Left kidney (tissue), 8 donors: ENCODE data around the gene TRIM2. TPM values are rescaled to one million over a fixed set of nuclear protein-coding genes. Genes with fewer than 3 reads are reported as not detected.
"Not testable (repeated sequence)": the region's sequence is repeated elsewhere in the genome, so short reads cannot be mapped to it uniquely, and the experiment has no call there.

Source experiments
- DNase-seq: peaks from one replicate; pipeline ENCODE4 v3.0.0-alpha.2; 2013
- long read RNA-seq, 8 donors: transcript quantifications; one replicate each; lab custom pipeline, GENCODE V29; 2026
- polyA plus RNA-seq: library from polyadenylated mRNA; unstranded; fragments of 120-200 nt; gene quantifications from one replicate; pipeline ENCODE4 v1.2.1, GENCODE V29; 2013; ENCODE audit not compliant: insufficient read length

The TRIM2 gene
- polyA plus RNA-seq = 78.6 TPM
- long read RNA-seq, donor 1, partial matches to known transcripts = 45 of 46 reads
- long read RNA-seq, donor 1, other reads (novel, unspliced or antisense) = 0 of 46 reads
- long read RNA-seq, donor 2, full-length matches to known transcripts = 4 of 21 reads
- long read RNA-seq, donor 2, partial matches to known transcripts = 17 of 21 reads
- long read RNA-seq, donor 2, other reads (novel, unspliced or antisense) = 0 of 21 reads
- long read RNA-seq, donor 3, full-length matches to known transcripts = 5 of 5 reads
- long read RNA-seq, donor 3, partial matches to known transcripts = 0 of 5 reads
- long read RNA-seq, donor 3, other reads (novel, unspliced or antisense) = 0 of 5 reads
- long read RNA-seq, donor 4, partial matches to known transcripts = 0 of 1 reads
- long read RNA-seq, donor 4, other reads (novel, unspliced or antisense) = 0 of 1 reads
- long read RNA-seq, donor 5, full-length matches to known transcripts = 4 of 97 reads
- long read RNA-seq, donor 5, partial matches to known transcripts = 93 of 97 reads
- long read RNA-seq, donor 5, other reads (novel, unspliced or antisense) = 0 of 97 reads
- long read RNA-seq, donor 6, full-length matches to known transcripts = 2 of 62 reads
- long read RNA-seq, donor 6, partial matches to known transcripts = 60 of 62 reads
- long read RNA-seq, donor 6, other reads (novel, unspliced or antisense) = 0 of 62 reads
- long read RNA-seq, donor 7, full-length matches to known transcripts = 4 of 9 reads
- long read RNA-seq, donor 7, partial matches to known transcripts = 5 of 9 reads
- long read RNA-seq, donor 7, other reads (novel, unspliced or antisense) = 0 of 9 reads
- long read RNA-seq, donor 8, full-length matches to known transcripts = 2 of 7 reads
- long read RNA-seq, donor 8, partial matches to known transcripts = 5 of 7 reads
- long read RNA-seq, donor 8, other reads (novel, unspliced or antisense) = 0 of 7 reads

- peak; percentile 89 for DNase-seq
Observed at GRCh38 chr4:153204247-153204671, at the start of gene TRIM2. Gene TRIM2, plus strand, starts transcription at chr4:153204443. Its CDS starts 88 bp downstream, at chr4:153204531.

GRCh38 chr4:153155686-153156085, 48.6 kb upstream of the TRIM2 start:
- DNase-seq = no peak

- DNase-seq = no peak
Observed at GRCh38 chr4:153156263-153156662, 48.0 kb upstream of the TRIM2 start.

DNA sequence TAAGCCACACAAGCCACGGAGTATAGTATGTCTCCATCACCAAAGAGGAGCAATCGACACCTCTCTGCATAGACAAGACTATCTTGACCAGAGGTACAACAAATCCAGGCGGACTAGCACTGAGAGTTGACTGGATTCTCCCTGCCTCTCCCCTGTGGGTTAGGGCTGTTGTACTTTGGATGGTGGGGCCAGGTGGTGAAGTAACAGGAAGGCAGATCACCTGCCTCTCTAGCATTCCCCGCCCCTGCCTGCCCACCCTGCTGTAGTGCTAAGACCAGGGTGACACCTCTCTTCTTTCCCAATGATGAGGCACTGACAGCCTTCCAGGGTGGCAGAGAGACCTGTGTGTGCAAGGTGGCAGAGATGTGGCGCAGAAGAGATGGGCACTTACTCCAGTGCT, 47.5 kb upstream of the TRIM2 start:
- no peak for DNase-seq

DNA sequence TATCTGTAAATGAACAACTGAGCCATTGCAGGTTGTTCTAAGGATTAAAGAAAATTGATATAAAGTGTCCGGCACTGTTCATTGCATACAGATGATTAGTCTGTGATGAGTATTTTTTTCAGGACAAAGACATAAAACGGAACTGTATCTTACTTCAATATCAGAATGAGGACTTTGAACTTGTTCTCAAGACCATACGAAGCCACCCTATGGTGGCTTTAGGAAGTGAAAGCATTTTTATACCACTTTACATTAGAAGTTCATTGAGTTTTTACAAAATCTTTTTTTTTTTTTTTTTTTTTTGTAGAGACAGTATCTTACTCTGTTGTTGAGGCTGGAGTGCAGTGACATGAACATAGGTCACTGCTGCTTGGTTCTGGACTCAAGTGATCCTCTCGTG, 45.2 kb upstream of the TRIM2 start:
- no peak for DNase-seq

DNA sequence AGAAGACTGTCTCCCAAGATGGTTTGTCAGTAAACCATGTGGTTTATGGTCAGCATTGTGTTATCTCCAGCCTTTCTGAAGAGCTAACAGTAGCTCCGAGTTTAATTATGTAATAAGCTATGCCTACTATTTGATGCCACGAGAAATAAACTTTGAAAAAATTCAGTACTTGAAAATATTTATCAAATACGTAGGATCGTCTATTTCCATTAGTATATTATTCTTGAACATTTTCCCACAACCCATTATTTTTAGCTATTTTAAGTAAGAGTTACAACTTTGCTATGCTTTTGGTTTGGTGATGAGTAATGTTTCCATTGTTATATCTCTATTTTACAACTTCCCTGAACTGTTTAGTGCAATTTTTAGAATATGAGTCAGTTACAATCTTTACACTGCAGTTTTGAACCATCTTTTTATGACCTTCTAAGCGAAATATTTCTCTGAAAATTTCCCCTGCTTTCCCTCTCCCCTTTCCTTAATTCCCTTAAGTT, 44.5 kb upstream of the TRIM2 start:
- DNase-seq = no peak

DNA sequence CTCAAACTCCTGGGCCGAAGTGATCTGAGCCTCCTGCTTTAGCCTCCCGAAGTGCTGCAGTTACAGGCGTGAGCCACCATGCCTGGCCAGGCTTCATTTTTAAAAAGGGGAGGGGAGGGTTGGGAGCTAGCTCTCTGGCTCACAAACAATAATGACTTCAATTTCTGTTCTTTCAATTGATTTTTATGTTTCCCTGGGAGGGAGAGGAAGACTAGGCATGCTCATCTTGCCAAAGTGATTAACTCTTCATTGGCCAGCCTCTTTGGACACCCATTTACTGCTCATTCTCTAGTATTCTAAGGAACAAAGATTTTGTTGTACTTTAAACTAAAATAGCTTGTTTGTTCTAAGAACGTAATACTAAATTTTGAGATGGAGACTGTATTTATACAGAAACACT, 43.4 kb upstream of the TRIM2 start:
- DNase-seq = no peak

DNA sequence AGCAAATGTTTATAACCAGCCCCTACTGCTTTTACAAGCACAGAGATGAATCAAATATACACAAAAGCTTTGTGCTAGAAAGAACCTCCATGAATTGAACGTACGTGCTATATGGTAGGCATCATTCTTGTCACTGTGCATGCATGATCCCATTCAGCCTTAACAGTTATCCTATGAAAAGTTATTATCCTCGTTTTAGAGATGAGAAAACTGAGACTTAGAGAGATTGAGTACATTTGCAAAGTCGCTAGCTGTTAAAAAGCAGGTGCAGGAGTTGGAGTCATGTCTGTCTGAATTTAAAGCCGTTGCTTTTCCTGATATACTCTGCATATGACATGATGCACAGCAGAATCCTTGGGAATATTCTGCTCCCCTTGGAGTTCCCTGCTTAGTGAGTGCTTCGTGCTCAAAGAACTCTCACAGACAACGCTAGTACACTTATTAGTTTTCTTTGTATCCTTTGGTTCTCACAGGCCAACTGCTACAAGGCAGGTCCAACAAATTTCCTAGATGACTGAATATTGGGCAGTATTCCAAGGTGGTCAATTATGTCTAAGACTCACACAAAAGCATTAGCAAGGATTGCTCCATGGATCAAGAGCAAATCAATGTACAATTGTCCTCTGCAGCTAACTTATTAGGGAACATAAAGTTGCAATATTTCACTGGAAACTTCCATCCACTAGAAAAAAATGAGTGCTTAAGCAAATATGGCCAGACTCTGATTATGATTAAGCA, 42.8 kb upstream of the TRIM2 start:
- no peak for DNase-seq

DNA sequence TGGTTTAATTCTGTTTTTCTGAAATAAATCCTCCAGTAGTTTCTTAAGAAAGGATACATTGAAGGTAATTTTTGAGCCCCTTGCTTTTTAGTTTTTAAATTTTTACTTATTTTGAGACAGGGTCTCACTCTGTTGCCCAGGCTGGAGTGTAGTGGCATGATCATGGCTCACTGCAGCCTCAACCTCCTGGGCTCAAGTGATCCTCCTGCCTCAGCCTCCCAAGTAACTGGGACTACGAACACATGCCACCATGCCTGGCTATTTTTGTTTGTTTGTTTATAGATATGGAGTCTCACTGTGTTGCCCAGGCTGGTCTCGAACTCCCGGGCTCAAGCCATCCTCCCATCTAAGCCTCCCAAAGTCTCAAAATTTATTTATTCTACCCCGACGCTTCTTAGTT, 39.0 kb upstream of the TRIM2 start:
- DNase-seq = not testable (repeated sequence)

DNA sequence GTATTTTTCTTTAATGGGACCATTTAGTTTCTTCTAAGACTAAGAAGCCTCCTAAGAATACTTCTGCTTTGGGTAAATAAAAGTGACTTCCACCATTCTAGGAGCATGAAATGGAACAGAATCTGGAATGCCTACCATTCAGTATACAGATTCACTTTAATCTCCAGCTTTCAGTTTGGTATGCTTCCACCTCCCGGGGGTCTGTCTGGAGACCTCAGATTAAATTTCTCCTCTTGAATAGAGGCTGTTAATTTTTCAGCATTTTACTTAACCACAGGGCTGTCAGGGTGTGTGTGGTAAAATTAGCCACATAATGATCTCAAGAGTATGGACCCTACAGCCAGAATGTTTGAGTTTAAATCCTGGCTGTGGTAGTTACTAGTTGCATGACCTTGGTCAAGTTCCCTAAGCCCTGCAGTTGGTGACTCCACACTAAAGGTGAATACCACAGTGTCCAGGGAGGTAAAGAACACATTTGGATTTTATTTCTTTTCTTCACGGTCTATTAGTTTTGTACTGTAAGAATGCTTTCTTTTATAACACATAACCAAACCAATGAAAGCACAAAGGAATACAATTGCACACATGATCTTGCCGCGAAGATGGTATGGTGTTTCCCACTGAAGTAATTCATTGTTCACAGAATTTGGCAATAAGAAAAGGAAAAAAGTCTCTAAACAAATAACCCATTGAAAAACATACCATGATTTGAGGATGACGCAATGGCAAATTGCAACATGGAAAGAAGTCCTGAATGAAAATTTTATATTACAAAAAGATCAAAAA, 37.3 kb upstream of the TRIM2 start:
- no peak for DNase-seq

DNA sequence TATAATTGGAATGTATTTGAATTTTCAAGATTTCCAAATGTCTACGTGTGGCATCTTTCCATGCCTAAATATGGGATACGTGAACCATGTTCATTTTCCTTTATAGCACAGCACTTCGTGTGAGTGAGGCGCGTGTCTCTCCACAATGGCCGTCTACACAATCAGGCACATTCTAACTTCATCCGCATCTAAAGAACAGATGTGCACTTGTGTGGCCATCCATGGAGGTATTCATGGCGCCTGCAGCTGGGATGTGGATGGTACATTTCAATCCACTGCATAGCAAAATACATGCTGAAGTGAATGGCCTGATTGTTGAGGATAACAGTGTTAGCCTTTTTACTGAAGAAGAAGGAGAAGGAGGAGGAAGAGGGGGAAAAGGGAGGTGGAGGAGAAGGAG, 34.5 kb upstream of the TRIM2 start:
- DNase-seq = no peak

DNA sequence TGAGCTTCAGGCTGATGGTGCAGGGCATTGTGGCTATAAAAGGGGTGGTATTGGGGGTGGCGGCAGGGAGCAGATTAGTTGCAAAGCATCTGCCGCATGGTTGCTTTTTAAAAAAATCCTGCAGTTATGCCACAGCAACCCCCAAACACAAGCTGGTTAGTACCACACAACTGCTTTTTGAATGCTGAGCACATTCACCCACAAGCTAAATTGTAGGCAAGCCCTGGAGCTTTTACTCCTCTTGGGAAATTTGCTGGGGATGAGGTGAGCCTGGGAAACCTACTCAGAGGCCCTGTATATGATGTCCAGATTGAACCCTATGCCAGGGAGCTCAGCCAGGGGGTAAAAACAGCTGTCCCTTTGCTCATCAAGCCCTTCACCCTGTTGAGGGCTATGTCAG, 33.8 kb upstream of the TRIM2 start:
- no peak for DNase-seq

DNA sequence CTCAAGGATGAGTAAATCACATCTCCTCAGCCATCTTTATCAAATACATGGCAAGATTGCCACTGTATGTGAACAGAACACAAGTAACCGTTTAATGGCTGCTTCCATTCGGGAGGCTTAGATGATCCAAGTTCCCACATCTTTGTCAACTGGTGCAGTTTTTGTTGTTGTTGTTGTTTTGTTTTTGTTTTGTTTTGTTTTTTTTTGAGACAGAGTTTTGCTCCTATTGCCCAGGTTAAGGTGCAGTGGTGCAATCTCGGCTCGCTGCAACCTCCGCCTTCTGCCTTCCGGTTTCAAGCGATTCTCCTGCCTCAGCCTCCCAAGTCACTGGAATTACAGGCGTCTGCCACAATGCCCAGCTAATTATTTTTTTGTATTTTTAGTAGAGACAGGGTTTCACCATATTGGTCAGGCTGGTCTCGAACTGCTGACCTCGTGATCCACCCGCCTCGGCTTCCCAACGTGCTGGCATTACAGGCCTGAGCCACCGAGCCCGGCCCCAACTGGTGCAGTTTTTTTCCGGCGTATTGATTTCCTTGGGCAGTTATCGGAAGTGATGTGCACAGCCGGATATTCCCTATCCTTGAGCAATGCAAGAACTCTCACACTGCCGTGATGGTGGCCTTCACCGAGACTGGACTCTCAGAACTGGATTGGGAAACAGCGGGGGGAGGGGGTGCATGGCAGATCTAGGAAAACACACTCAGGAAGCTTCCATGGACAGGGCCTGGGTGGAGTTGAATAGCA, 29.2 kb upstream of the TRIM2 start:
- no peak for DNase-seq

DNA sequence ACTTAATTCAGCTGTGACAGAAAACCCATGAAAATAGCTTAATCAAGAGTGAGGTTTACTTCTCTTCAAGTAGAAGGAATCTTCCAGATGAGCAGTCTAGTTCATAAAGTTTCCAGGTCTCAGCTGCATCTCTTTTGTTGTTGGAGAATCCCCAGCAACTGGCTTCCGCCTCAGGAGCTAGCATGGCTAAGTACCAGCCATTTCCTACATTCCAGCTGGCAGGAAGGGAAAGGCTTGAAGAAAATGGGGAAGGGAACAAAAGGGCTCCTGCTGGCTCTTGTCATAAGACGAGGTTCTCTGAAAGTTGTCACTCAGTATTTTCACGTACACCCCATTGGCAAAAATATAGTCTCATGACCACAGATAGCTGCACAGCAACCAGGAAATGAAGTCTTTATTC, 27.3 kb upstream of the TRIM2 start:
- DNase-seq = no peak

DNA sequence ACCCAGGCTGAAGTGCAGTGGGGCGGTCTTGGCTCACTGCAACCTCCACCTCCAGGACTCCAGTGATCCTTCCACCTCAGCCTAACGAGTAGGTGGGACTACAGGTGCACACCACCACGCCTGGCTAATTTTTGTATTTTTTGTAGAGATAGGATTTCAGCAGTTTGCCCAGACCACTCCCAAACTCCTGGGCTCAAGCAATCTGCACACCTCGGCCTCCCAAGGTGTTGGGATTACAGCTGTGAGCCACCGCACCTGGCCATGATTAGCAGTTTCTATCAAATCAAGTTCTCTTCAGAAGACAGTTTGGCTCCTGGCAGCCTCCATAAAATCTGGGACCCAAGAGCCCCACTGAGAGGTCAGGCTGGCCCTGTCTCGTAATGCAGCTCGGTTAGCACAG, 26.4 kb upstream of the TRIM2 start:
- DNase-seq = no peak

GRCh38 chr4:153179100-153179499, 25.1 kb upstream of the TRIM2 start:
- DNase-seq = no peak

- no peak for DNase-seq
Observed at GRCh38 chr4:153181293-153181692, 22.9 kb upstream of the TRIM2 start.

GRCh38 chr4:153181700-153182099, 22.5 kb upstream of the TRIM2 start:
- DNase-seq = no peak

DNA sequence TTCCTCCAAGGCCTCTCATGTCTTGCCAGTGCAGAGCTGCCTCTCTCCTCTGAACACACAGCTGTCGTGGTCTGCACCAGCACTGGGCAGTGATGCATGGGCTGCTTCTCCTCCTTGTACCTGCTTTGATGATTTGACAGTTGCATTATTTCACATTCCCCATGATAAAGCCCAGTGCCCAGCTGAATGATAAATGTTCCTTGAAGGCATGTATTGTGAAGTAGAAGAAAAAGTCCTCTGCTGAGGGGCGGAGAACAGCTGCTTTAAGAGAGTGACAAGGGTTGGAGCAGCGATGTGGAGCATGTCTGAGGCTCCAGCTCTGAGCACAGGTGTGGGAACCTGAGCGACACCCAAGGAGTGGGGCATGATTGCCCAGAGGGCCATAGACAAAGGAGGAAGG, 21.1 kb upstream of the TRIM2 start:
- no peak for DNase-seq

DNA sequence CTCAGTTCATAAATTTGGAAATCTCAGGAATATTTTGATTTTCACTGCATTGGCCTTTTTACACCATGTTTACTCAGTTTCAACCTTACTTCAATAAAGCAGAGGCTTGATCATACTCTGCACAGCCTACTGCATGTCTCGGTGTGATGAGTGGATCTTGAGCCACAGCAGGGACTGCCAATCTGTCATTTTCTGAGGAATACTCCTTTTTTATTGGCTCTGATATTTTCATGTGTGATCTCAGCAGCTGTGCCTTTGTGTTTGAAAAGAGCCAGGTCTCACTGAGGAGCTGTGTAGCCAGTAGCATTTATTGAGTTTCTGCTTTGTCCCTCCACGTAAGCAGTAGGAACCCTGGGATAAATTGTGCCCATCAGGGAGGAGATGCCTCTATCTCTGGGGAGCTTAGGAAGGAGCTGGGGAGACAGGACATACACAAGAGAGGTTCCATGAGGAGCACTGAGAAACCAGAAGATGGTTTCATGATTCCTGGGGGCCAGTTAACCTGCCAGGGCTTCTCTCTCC, 18.9 kb upstream of the TRIM2 start:
- DNase-seq = no peak
